ENCODE results near the gene FGF6.

FGF6 gene, protein sequence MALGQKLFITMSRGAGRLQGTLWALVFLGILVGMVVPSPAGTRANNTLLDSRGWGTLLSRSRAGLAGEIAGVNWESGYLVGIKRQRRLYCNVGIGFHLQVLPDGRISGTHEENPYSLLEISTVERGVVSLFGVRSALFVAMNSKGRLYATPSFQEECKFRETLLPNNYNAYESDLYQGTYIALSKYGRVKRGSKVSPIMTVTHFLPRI

DNA sequence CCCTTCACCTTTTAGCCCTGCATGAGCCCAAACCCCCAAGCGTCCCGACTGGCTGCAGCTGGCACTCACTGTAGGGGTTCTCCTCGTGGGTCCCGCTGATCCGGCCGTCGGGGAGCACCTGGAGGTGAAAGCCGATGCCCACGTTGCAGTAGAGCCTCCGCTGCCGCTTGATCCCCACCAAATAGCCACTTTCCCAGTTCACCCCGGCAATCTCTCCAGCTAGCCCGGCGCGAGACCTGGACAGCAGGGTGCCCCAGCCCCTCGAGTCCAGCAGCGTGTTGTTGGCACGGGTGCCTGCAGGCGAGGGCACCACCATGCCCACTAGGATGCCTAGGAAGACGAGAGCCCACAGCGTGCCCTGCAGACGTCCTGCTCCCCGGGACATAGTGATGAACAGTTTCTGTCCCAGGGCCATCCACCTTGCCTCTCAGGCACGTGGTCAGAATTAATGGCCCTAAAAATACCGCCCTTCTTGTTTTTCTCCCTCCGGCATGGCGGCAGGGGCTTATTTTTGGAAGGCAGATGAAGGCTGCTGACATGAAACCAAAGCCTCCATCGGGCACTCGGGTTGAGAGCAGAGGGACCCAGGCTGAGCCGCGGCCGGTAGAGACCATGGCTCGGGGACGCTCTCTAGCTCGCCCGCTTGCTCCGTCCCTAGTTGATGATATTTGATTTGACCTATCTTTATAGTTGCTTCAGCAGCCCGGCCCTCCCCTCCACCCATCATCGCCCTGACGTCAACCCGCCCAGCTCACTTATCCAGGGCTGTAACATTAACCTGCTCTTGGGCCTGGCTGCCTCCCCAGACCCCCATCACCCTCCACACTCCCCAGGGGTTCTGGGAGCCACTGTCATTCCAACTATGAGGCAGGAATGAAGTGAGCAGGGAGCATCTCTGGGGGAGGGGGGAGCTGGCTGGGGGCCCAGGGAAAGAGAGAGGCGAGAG is at the start of gene FGF6:
FGF6 (minus strand) TSS at position 660 of the 946 bp plus-strand sequence; CDS start at position 415, 245 bp downstream.
- TF ChIP-seq CEBPB (IDR thresholded peaks at IDR 0.05) = no peak
- TF ChIP-seq TCF12 (IDR thresholded peaks at IDR 0.05; ENCODE audit: low read depth) = no peak
- no peak for TF ChIP-seq ZBTB7A (IDR thresholded peaks at IDR 0.05; ENCODE audit: low read depth)
- TF ChIP-seq, protein P1, sequence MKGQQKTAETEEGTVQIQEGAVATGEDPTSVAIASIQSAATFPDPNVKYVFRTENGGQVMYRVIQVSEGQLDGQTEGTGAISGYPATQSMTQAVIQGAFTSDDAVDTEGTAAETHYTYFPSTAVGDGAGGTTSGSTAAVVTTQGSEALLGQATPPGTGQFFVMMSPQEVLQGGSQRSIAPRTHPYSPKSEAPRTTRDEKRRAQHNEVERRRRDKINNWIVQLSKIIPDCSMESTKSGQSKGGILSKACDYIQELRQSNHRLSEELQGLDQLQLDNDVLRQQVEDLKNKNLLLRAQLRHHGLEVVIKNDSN (IDR thresholded peaks at IDR 0.05) = no peak
- no peak for TF ChIP-seq EGR1 (IDR thresholded peaks at IDR 0.05)
- TF ChIP-seq REST (IDR thresholded peaks at IDR 0.05; ENCODE audit: low read depth) = no peak
- no peak for TF ChIP-seq FOXM1 (IDR thresholded peaks at IDR 0.05; ENCODE audit: borderline replicate concordance, low read depth)

DNA sequence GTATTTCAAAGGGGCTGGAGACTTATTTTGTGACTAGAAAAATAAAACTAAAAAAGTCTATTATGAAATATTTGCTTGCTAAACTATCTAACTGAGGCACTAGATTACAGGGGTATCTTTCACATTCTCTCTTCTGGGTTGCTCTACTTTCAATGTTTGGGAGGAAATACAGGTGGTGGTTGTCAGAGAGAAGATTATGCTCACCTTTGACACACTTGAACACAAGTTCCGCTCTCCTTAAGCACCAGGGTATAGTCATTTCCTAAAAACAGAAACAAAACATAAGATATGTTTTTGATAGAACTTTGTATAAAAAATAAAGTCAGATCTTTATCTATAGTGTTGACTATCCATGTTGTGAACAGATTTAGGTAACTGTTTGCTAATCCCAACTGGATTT is 45.4 kb upstream of the FGF6 start:
- TF ChIP-seq NFIC (IDR thresholded peaks at IDR 0.05) = no peak
- TF ChIP-seq EP300 (IDR thresholded peaks at IDR 0.05; ENCODE audit: borderline replicate concordance) = no peak
- no peak for TF ChIP-seq ZBTB7A (IDR thresholded peaks at IDR 0.05; ENCODE audit: low read depth)

DNA sequence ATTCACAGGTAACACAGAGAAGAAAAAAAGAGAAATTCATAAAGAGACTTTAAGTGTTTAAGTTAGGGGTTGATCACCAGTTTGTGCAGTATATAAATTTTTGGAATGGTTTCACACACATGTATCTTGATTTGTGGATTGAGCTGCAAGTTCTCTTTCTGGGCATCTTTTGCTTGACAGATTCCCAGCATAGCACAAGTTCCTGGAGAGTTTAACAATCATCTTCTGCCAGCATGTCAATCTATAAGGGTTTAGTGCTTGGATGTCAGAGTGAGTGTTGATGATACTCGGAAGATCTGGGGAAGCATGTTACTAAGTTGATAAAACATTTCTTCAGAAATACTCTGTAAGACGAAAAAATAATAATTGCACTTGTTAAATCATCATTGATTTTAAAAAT is 43.9 kb upstream of the FGF6 start:
- TF ChIP-seq NFIC (IDR thresholded peaks at IDR 0.05) (no peak), YY1 (IDR thresholded peaks at IDR 0.05; ENCODE audit: low read depth) (no peak), REST (IDR thresholded peaks at IDR 0.05; ENCODE audit: low read depth) (no peak), EP300 (IDR thresholded peaks at IDR 0.05; ENCODE audit: borderline replicate concordance) (no peak), TCF12 (IDR thresholded peaks at IDR 0.05; ENCODE audit: low read depth) (no peak), EGR1 (IDR thresholded peaks at IDR 0.05) (no peak), RAD21 (IDR thresholded peaks at IDR 0.05; ENCODE audit: low read depth) (no peak), FOXM1 (IDR thresholded peaks at IDR 0.05; ENCODE audit: borderline replicate concordance, low read depth) (no peak), CEBPB (IDR thresholded peaks at IDR 0.05) (no peak)

GRCh38 chr12:4486980-4487379 is 41.4 kb upstream of the FGF6 start:
- TF ChIP-seq EGR1 (IDR thresholded peaks at IDR 0.05) (no peak), REST (IDR thresholded peaks at IDR 0.05; ENCODE audit: low read depth) (no peak), FOXM1 (IDR thresholded peaks at IDR 0.05; ENCODE audit: borderline replicate concordance, low read depth) (no peak), NFIC (IDR thresholded peaks at IDR 0.05) (no peak), TEAD4 (IDR thresholded peaks at IDR 0.05) (no peak), EP300 (IDR thresholded peaks at IDR 0.05; ENCODE audit: borderline replicate concordance) (no peak), RAD21 (IDR thresholded peaks at IDR 0.05; ENCODE audit: low read depth) (no peak), YY1 (IDR thresholded peaks at IDR 0.05; ENCODE audit: low read depth) (no peak), TAF1 (IDR thresholded peaks at IDR 0.05; ENCODE audit: low read depth) (no peak), ZBTB7A (IDR thresholded peaks at IDR 0.05; ENCODE audit: low read depth) (no peak), TCF12 (IDR thresholded peaks at IDR 0.05; ENCODE audit: low read depth) (no peak), CREB1 (IDR thresholded peaks at IDR 0.05; ENCODE audit: low read depth) (no peak), CEBPB (IDR thresholded peaks at IDR 0.05) (no peak), MAX (IDR thresholded peaks at IDR 0.05) (no peak)
- TF ChIP-seq, protein P1 (IDR thresholded peaks at IDR 0.05) = no peak

Measured in Ishikawa (cell line).